ENCODE results near the gene NUMB.
"Not testable (repeated sequence)": the region's sequence is repeated elsewhere in the genome, so short reads cannot be mapped to it uniquely, and the experiment has no call there.

The NUMB gene

GRCh38 chr14:73406248-73406647, 52.1 kb downstream of the NUMB start:
- DNase-seq = not testable (repeated sequence)

- DNase-seq = no peak
Observed at GRCh38 chr14:73403181-73403752, 55.1 kb downstream of the NUMB start.

GRCh38 chr14:73402579-73402978, 55.8 kb downstream of the NUMB start:
- no peak for DNase-seq

GRCh38 chr14:73397810-73398209, 60.5 kb downstream of the NUMB start:
- DNase-seq = no peak

- DNase-seq = no peak
Observed at GRCh38 chr14:73394317-73394716, 64.0 kb downstream of the NUMB start.

GRCh38 chr14:73393375-73393774, 65.0 kb downstream of the NUMB start:
- no peak for DNase-seq

- DNase-seq = no peak
Observed at GRCh38 chr14:73392329-73393257, 65.8 kb downstream of the NUMB start.

- DNase-seq = not testable (repeated sequence)
Observed at GRCh38 chr14:73387860-73388259, 70.5 kb downstream of the NUMB start.

- no peak for DNase-seq
Observed at GRCh38 chr14:73386342-73386741, 72.0 kb downstream of the NUMB start.

GRCh38 chr14:73385021-73385420, 73.3 kb downstream of the NUMB start:
- DNase-seq = not testable (repeated sequence)

GRCh38 chr14:73383356-73383755, 75.0 kb downstream of the NUMB start:
- no peak for DNase-seq

GRCh38 chr14:73381380-73382013, 76.8 kb downstream of the NUMB start:
- no peak for DNase-seq

- no peak for DNase-seq
Observed at GRCh38 chr14:73376585-73376984, 81.8 kb downstream of the NUMB start.

- no peak for DNase-seq
Observed at GRCh38 chr14:73375861-73376260, 82.5 kb downstream of the NUMB start.

GRCh38 chr14:73374218-73374617, 84.1 kb downstream of the NUMB start:
- no peak for DNase-seq

GRCh38 chr14:73372529-73372928, 85.8 kb downstream of the NUMB start:
- no peak for DNase-seq

- DNase-seq = no peak
Observed at GRCh38 chr14:73370561-73370960, 87.8 kb downstream of the NUMB start.

- no peak for DNase-seq
Observed at GRCh38 chr14:73369428-73369827, 88.9 kb downstream of the NUMB start.

- no peak for DNase-seq
Observed at GRCh38 chr14:73368616-73369015, 89.7 kb downstream of the NUMB start.

- no peak for DNase-seq
Observed at GRCh38 chr14:73365727-73366126, 92.6 kb downstream of the NUMB start.

- no peak for DNase-seq
Observed at GRCh38 chr14:73364559-73364958, 93.8 kb downstream of the NUMB start.

- no peak for DNase-seq
Observed at GRCh38 chr14:73359445-73359844, 98.9 kb downstream of the NUMB start.

- DNase-seq = no peak
Observed at GRCh38 chr14:73358187-73358586, 100.2 kb downstream of the NUMB start.

GRCh38 chr14:73349091-73349490, 109.3 kb downstream of the NUMB start:
- DNase-seq = not testable (repeated sequence)

All from activated naive CD4-positive, alpha-beta T cell (primary cell).